GM19239 (cell line): ENCODE data around the gene NNMT.

Source experiments
- DNase-seq: peaks from one replicate; pipeline ENCODE4 v3.0.0; 2011; ENCODE audit warnings: low spot score; ENCODE audit not compliant: insufficient read length
- FAIRE-seq: peaks from 2 replicates; lab custom pipeline; 2011; peaks lifted over from hg19 to GRCh38; lab: Jason Lieb, UNC

Gene NNMT

GRCh38 chr11:114262681-114263512 lies 33.3 kb upstream of the NNMT start:
- DNase-seq = no peak
- FAIRE-seq = no peak

- no peak for DNase-seq
- no peak for FAIRE-seq
Observed at GRCh38 chr11:114263513-114264170, 32.6 kb upstream of the NNMT start.

DNA sequence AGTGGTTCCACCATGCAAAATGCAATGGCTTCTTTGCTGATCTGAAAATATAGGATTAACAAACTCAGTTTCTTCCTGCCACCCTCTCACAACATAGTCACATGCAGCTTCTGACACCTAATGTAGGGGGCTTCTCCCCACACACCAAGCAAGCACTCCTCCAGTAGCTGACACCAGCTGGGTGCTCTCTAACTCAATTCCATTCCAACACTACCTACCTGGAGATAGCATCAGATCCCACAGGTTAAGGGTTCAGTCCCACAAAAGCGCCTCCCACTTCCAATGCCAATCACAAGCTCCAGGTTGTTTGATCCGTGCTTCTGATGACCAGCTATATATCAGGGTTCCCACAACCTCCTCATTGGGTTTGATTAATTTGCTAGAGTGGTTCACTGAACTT lies 31.8 kb upstream of the NNMT start:
- no peak for DNase-seq

DNA sequence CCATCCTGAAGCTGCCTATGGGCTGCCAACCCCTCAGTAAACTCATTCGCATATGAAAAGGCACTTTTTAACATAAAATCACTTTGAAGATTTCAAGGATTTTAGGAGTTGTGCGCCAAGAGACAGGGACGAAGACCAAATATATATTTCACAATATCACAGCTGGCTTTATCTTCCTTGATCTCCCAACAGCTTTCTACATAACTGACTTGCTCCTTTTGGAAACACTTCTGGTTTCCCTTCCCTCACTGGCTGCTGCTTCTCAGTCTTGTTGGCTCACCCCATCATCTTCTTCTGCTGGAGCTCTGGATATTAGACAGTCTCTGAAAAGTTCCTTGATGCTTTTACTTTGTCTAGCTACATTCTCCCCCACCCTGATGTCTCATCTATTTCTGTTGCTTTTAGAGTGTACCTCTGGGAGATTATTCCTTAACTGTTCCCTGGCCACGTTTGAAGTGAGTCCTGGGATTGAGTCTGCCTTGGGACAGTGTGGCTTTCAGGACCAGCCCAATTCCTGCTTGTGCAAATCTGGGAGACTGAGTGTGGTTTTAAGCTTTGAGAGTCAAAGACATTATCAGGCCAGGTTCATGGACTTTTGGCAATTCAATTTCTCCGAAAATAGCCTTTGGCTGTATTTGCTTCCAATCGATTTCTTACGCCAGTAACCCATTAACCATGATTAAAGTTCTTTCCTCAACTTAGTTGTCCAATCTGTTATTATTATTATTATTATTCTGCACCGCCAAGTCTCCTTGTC lies 30.9 kb upstream of the NNMT start:
- FAIRE-seq = no peak
- no peak for DNase-seq

More for the DNA sequence above, 31.8 kb upstream of the NNMT start:
- no peak for FAIRE-seq

DNA sequence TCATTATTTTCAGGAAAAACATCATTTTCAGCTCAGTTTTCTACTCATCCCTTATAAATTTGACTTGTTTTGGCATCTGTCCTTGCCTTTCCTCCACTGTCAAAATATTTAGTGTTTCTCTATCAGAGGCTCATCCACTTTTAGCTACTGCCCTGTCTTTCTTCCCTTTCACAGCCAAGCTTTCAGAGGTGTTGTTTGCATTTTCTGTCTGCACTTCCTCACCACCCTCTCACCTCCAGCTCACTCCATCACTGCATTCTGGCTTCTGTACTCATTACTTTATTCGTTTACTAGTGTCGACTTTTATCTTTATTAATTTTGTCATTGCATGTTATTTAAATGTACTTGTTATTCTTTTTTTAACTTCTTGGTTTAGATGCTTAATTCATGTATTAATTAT lies 26.7 kb upstream of the NNMT start:
- no peak for DNase-seq

GRCh38 chr11:114270531-114271270 lies 25.5 kb upstream of the NNMT start:
- FAIRE-seq = no peak
- DNase-seq = no peak

More for the DNA sequence above, 26.7 kb upstream of the NNMT start:
- FAIRE-seq = no peak

DNA sequence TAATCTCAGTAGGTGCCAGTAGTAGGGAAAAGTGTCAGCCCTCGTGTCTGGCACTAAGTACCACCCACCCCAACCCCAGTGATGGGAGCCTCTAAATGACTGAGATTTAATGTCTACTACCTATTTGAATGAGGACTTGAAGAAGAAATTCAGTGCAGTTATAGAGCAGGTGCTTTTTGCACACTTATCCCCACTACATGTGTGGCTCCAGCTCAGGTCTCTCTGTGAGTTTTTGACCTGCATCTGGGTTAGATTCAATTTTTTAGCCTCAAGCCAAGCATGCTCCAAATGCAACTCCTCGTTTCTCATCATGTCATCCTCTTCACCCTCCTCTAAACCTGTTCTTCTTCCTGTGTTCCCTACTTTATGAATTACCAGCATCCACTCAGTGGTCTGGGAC lies 24.9 kb upstream of the NNMT start:
- FAIRE-seq = no peak
- DNase-seq = no peak

DNA sequence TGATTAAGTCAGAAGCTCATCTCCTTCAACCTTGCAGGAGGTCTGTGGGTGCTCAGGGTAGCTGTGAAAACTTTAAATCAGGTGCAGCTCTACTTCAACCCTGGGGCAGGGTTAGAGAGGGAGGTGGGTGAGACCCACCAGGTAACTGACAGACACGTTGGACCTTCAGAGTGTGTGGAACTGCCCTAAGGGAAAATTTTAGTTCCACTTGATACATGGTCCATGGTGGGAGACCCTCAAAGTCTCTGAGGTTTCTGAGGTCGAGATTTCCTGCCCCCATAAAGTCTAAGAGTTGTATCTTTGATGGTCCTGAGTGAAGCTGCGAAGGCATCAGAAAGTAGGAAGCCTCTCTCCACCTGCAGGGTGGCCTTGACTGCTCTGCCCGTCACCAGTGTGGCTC lies 23.9 kb upstream of the NNMT start:
- DNase-seq (no peak), FAIRE-seq (no peak)

- FAIRE-seq (no peak), DNase-seq (no peak)
Observed at GRCh38 chr11:114273071-114273470, 23.1 kb upstream of the NNMT start.

DNA sequence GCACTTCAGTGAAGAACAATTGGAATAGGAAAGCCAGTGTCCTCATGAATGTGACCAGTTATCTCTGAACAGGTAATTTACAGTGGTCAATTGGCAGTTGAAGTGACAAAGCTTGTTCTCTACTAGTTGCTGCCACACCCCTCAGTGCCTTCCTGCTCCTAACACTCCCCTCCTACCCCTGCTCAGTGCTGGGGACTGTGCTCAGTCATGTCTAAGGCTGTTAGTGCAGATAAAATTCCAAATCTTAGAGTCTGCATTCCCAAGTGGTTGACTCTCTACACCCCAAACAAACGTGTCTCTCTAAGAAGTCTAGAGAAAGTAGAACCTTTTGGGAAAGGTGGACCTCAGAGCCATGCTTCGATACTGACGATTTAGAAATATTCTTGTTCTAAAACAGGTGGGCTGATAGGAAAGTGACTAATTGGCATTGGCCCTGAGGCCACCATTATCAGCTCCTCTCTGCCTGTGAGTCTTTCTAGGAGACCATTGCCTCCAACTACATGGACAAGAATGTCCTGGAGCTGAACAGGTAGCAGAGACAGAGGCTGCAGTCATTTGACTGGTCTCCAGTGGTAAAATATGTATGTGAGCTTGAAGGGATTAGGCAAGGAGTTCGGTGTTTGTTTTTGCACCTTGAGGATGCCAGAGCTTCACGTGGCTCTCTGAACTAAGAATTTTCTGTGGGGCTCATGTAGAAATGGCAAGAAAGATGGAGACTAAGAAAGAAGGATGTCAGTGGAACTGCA lies 22.1 kb upstream of the NNMT start:
- no peak for DNase-seq
- FAIRE-seq = no peak

DNA sequence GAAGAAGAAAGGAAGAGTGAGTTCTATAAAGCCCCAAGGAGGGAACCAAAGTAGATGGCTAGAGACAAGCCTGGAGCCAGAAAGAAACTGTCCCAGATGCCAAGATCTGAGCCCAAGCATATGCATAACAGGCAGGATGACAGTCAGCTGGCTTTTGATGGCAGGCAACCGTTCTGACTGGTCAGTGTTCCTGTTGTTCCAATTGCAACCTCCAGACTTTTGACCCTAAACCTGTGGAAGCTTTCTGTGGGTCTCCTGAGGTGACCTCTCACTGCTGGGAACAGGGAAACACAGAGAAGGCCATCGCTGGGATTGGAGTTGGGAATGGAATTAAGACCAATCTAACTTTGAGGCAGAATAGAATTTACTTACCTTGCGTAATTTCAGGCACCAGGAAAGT lies 21.6 kb upstream of the NNMT start:
- FAIRE-seq = no peak
- no peak for DNase-seq

DNA sequence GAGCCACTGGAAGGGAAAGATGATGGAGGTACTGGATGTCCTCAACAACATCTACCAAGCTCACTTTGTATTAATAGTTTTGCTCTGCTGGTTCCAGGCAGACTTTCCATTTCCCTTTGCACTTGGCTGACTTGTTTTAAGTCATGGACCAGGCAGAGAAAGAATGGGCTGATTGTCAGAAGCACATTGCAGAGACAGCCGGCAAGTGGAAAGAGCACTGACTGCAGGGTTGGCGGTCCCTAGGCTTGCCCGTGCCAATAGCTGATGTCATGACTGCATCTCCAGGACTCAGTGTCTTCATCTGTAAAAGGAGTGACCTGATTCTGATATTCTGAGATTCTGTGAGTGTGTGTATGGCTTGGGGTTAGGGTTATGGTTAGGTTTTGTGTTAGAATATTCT lies 20.9 kb upstream of the NNMT start:
- FAIRE-seq = no peak
- DNase-seq = no peak

DNA sequence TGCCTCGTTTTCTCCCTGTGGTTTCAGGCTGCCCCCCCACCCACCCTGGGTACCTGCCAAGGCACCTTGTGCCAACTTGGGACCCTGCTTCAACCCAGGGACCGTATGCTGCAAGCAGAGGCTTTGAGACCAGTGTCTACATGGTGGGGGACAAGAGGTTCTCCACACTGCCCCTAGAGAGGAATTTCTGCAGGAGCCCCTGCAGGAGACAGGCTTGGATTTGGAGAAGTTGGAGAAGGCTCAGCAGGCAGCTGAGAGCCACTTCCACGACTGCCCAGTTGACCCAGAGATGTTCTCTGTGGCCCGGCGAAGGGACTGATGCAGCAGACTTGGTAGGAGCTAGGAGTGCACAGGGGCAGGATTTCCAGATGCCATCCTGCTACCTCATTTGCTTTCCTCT lies 20.1 kb upstream of the NNMT start:
- no peak for DNase-seq
- FAIRE-seq = no peak

- no peak for FAIRE-seq
Observed at GRCh38 chr11:114277637-114278341, 18.4 kb upstream of the NNMT start.

DNA sequence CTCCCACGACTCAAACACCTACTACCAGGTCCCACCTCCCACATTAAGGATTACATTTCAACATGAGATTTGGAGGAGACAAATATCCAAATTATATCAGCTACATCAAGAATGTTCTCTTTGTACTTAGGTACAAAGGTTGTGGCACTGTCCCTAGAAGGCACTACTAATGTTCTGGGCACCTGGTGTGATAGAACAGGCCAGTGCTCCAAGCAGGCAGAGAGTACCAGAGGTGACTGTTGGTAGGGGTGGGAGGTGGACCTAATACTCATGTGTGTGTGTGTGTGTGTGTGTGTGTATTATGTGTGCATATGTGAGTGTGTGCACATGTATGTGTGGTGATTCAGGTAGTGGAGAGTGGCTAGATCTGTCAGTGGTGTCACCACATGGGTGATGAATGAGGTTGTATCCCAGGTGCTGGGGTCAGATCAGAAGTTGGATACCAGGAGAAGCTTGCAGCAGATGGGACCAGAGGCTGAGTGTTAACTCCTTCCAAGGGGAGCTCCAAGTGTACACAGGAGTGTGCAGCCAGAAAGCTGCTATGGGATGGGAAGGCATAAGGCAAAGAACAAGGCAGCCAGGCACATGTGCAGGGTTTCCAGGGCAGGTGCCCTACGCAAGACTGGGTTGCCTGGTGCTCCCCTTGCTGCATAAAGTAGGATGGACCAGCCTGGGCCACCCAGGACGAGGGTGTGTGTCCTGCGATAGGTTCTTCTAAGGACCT lies 17.7 kb upstream of the NNMT start:
- DNase-seq = no peak
- no peak for FAIRE-seq

More at GRCh38 chr11:114277637-114278341, 18.4 kb upstream of the NNMT start:
- DNase-seq = no peak

GRCh38 chr11:114279792-114280546 lies 16.2 kb upstream of the NNMT start:
- DNase-seq (no peak), FAIRE-seq (no peak)

- FAIRE-seq = no peak
- DNase-seq = no peak
Observed at GRCh38 chr11:114280696-114281095, 15.5 kb upstream of the NNMT start.
